Measurements from ENCODE around the gene TOGARAM2. TPM values are rescaled to one million over a fixed set of nuclear protein-coding genes. Genes with fewer than 3 reads are reported as not detected.

Gene TOGARAM2
- total and polyA plus RNA-seq, 2 experiments from 2014 or later, result 1.8 TPM

- no peak overlapping the region for H3K27ac ChIP-seq (ENCODE audit: low read depth)
- no peaks in the 10 kb centered on the region for H3F3A ChIP-seq (replicated peaks; ENCODE audit: low read depth)
- Mint-ChIP-seq H3K4me3 (no peak overlapping the region), H3K4me1 (peaks cover 3% of the 10 kb centered on the region; the same call in 1 of the 3 replicates), H3K27ac (no peak overlapping the region), H3K27me3 (ENCODE audit: insufficient read depth, low read depth, poor library complexity) (peaks cover 5% of the 10 kb centered on the region), H3K36me3 (ENCODE audit: low read depth) (no peaks in the 10 kb centered on the region), H3K9me3 (no peaks in the 10 kb centered on the region)
- H2AFZ ChIP-seq, result no peak overlapping the region
- H3K27me3 ChIP-seq (ENCODE audit: insufficient read depth), result no peaks in the 10 kb centered on the region
- no peaks in the 10 kb centered on the region for H3K4me1 ChIP-seq (ENCODE audit: insufficient read depth)
- no peak overlapping the region for H3K4me3 ChIP-seq
- ATAC-seq, result no peak
- H4K20me1 ChIP-seq (replicated peaks; ENCODE audit: insufficient read depth), result no peaks in the 10 kb centered on the region
- no peaks in the 10 kb centered on the region for H3K79me2 ChIP-seq (replicated peaks; ENCODE audit: insufficient read depth)
- no peak overlapping the region for H3K4me2 ChIP-seq
- DNase-seq (ENCODE audit: low spot score), result no peak
- H3K9me2 ChIP-seq (ENCODE audit: insufficient read depth), result no peaks in the 10 kb centered on the region
- TF ChIP-seq ZNF331 (CRISPR knock-in tag; IDR thresholded peaks at IDR 0.05; ENCODE audit: low read depth), result no peak
- no peak for TF ChIP-seq ZNF114 (CRISPR knock-in tag; IDR thresholded peaks at IDR 0.05)
- no peak for TF ChIP-seq REST (IDR thresholded peaks at IDR 0.05; ENCODE audit: unreplicated experiment)
- TF ChIP-seq EZH2 (IDR thresholded peaks at IDR 0.05; ENCODE audit: low read depth, unreplicated experiment), result no peak
- no peak for TF ChIP-seq JUNB (IDR thresholded peaks at IDR 0.05; ENCODE audit: unreplicated experiment)
- TF ChIP-seq POLR2AphosphoS5 (IDR thresholded peaks at IDR 0.05; ENCODE audit: low read depth), result no peak
- TF ChIP-seq, protein P1, sequence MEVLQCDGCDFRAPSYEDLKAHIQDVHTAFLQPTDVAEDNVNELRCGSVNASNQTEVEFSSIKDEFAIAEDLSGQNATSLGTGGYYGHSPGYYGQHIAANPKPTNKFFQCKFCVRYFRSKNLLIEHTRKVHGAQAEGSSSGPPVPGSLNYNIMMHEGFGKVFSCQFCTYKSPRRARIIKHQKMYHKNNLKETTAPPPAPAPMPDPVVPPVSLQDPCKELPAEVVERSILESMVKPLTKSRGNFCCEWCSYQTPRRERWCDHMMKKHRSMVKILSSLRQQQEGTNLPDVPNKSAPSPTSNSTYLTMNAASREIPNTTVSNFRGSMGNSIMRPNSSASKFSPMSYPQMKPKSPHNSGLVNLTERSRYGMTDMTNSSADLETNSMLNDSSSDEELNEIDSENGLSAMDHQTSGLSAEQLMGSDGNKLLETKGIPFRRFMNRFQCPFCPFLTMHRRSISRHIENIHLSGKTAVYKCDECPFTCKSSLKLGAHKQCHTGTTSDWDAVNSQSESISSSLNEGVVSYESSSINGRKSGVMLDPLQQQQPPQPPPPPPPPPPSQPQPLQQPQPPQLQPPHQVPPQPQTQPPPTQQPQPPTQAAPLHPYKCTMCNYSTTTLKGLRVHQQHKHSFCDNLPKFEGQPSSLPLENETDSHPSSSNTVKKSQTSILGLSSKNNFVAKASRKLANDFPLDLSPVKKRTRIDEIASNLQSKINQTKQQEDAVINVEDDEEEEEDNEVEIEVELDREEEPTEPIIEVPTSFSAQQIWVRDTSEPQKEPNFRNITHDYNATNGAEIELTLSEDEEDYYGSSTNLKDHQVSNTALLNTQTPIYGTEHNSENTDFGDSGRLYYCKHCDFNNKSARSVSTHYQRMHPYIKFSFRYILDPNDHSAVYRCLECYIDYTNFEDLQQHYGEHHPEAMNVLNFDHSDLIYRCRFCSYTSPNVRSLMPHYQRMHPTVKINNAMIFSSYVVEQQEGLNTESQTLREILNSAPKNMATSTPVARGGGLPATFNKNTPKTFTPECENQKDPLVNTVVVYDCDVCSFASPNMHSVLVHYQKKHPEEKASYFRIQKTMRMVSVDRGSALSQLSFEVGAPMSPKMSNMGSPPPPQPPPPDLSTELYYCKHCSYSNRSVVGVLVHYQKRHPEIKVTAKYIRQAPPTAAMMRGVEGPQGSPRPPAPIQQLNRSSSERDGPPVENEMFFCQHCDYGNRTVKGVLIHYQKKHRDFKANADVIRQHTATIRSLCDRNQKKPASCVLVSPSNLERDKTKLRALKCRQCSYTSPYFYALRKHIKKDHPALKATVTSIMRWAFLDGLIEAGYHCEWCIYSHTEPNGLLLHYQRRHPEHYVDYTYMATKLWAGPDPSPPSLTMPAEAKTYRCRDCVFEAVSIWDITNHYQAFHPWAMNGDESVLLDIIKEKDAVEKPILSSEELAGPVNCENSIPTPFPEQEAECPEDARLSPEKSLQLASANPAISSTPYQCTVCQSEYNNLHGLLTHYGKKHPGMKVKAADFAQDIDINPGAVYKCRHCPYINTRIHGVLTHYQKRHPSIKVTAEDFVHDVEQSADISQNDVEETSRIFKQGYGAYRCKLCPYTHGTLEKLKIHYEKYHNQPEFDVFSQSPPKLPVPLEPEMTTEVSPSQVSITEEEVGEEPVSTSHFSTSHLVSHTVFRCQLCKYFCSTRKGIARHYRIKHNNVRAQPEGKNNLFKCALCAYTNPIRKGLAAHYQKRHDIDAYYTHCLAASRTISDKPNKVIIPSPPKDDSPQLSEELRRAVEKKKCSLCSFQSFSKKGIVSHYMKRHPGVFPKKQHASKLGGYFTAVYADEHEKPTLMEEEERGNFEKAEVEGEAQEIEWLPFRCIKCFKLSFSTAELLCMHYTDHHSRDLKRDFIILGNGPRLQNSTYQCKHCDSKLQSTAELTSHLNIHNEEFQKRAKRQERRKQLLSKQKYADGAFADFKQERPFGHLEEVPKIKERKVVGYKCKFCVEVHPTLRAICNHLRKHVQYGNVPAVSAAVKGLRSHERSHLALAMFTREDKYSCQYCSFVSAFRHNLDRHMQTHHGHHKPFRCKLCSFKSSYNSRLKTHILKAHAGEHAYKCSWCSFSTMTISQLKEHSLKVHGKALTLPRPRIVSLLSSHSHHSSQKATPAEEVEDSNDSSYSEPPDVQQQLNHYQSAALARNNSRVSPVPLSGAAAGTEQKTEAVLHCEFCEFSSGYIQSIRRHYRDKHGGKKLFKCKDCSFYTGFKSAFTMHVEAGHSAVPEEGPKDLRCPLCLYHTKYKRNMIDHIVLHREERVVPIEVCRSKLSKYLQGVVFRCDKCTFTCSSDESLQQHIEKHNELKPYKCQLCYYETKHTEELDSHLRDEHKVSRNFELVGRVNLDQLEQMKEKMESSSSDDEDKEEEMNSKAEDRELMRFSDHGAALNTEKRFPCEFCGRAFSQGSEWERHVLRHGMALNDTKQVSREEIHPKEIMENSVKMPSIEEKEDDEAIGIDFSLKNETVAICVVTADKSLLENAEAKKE (CRISPR knock-in tag; IDR thresholded peaks at IDR 0.05), result no peak
- no peak for TF ChIP-seq ETS1 (IDR thresholded peaks at IDR 0.05)
- TF ChIP-seq NANOG (IDR thresholded peaks at IDR 0.05; ENCODE audit: borderline replicate concordance), result no peak
- no peak for TF ChIP-seq CREB1 (CRISPR knock-in tag; IDR thresholded peaks at IDR 0.05; ENCODE audit: low read depth)
- no peak for TF ChIP-seq EZH2phosphoT487 (IDR thresholded peaks at IDR 0.05; ENCODE audit: unreplicated experiment)
- TF ChIP-seq, protein P2, sequence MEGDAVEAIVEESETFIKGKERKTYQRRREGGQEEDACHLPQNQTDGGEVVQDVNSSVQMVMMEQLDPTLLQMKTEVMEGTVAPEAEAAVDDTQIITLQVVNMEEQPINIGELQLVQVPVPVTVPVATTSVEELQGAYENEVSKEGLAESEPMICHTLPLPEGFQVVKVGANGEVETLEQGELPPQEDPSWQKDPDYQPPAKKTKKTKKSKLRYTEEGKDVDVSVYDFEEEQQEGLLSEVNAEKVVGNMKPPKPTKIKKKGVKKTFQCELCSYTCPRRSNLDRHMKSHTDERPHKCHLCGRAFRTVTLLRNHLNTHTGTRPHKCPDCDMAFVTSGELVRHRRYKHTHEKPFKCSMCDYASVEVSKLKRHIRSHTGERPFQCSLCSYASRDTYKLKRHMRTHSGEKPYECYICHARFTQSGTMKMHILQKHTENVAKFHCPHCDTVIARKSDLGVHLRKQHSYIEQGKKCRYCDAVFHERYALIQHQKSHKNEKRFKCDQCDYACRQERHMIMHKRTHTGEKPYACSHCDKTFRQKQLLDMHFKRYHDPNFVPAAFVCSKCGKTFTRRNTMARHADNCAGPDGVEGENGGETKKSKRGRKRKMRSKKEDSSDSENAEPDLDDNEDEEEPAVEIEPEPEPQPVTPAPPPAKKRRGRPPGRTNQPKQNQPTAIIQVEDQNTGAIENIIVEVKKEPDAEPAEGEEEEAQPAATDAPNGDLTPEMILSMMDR (conservative IDR thresholded peaks at IDR 0.05; ENCODE audit: low read depth in 2 of 2), result no peak
- TF ChIP-seq STAT1 (IDR thresholded peaks at IDR 0.05; ENCODE audit: unreplicated experiment), result no peak
- no peaks in the 10 kb centered on the region for H3K36me3 ChIP-seq (ENCODE audit: insufficient read depth)
These were observed 92.0 kb downstream of the TOGARAM2 start for GRCh38 chr2:29072971-29073725.

Measured in GM23338 (cell line).